GM12878 (cell line): Measurements from ENCODE around the gene SVEP1. TPM values are rescaled to one million over a fixed set of nuclear protein-coding genes. Genes with fewer than 3 reads are reported as not detected.

Source experiments
- ATAC-seq: fragments of 200-7000 bp; cut with Tn5 transposase; 3 replicates; pipeline ENCODE4 v1.9.1; 2020; ENCODE audit warnings: mild to moderate bottlenecking, moderate library complexity
- BruUV-seq: library from RNA; stranded (reverse); fragments of 400-500 nt; replicated peaks from 2 replicates; lab custom pipeline; 2021; lab: Mats Ljungman, UMichigan
- CTCF ChIA-PET: fragments of 300-600 bp; sonication (Branson Sonifier 250); formaldehyde crosslinking; extraction: SDS; loops from one replicate; lab custom pipeline; 2021; ENCODE audit warnings: inconsistent platforms; lab: Yijun Ruan, JAX
- POLR2A ChIA-PET: fragments of 350-600 bp; formaldehyde crosslinking; extraction: SDS; loops from one replicate; lab custom pipeline; 2021; ENCODE audit warnings: inconsistent platforms; lab: Charles Lee
- RAD21 ChIA-PET: fragments of 300-600 bp; sonication (Branson Sonifier 250); formaldehyde crosslinking; loops from one replicate; lab custom pipeline; 2023; ENCODE audit warnings: antibody characterized with exemption; ENCODE audit not compliant: unreplicated experiment; lab: Charles Lee
- SMC1A ChIA-PET: fragments of 300-600 bp; sonication (Branson Sonifier 250); formaldehyde crosslinking; loops from one replicate; lab custom pipeline; 2023; ENCODE audit not compliant: unreplicated experiment, uncharacterized antibody; lab: Charles Lee
- DNase-seq: peaks from one replicate; pipeline ENCODE4 v3.0.0-alpha.2; 2011; ENCODE audit warnings: low read depth, low spot score
- FAIRE-seq: peaks from 3 replicates; lab custom pipeline; 2011; peaks lifted over from hg19 to GRCh38; lab: Jason Lieb, UNC
- H2AFZ ChIP-seq: 2 replicates; pipeline ENCODE4 v1.6.0; 2011; ENCODE audit warnings: low read depth, low read length, control low read depth; ENCODE audit not compliant: control insufficient read depth
- H3K27ac ChIP-seq: 2 replicates; pipeline ENCODE4 v1.5.1; 2011; ENCODE audit warnings: control low read depth; ENCODE audit not compliant: control insufficient read depth, insufficient read depth
- H3K27me3 ChIP-seq, 2 experiments: replicated peaks in 1 of 2; 2 replicates each; pipeline versions ENCODE4 v1.6.0 to v1.6.1; 2011; ENCODE audit warnings: low read length in 1 of 2; ENCODE audit not compliant: control insufficient read depth in 2 of 2, insufficient read depth in 2 of 2
- H3K36me3 ChIP-seq, 2 experiments: 2 replicates each; pipeline ENCODE4 v1.5.1; 2011; ENCODE audit warnings: low read length in 1 of 2; ENCODE audit not compliant: control insufficient read depth in 2 of 2, insufficient read depth in 2 of 2
- H3K4me1 ChIP-seq: 2 replicates; pipeline ENCODE4 v1.6.1; 2011; ENCODE audit warnings: mild to moderate bottlenecking, low read length, moderate library complexity, mixed read lengths; ENCODE audit not compliant: control insufficient read depth, insufficient read depth
- H3K4me2 ChIP-seq: 2 replicates; pipeline ENCODE4 v1.6.0; 2011; ENCODE audit warnings: control low read depth; ENCODE audit not compliant: control insufficient read depth, insufficient read depth
- H3K4me3 ChIP-seq: fragments of 200-600 bp; sonication (generic); 2 replicates; pipeline ENCODE4 v1.5.1; 2016
- H3K79me2 ChIP-seq: 2 replicates; pipeline ENCODE4 v1.6.0; 2011; ENCODE audit warnings: low read length; ENCODE audit not compliant: control insufficient read depth, insufficient read depth
- H3K9ac ChIP-seq: 2 replicates; pipeline ENCODE4 v1.8.0; 2011; ENCODE audit warnings: low read length, control low read depth, mixed read lengths; ENCODE audit not compliant: control insufficient read depth, insufficient read depth
- H3K9me3 ChIP-seq: replicated peaks from 3 replicates; pipeline ENCODE4 v1.5.1; 2011; ENCODE audit warnings: mild to moderate bottlenecking, low read length; ENCODE audit not compliant: control insufficient read depth, insufficient read depth
- H4K20me1 ChIP-seq: 2 replicates; pipeline ENCODE4 v1.6.0; 2011; ENCODE audit not compliant: control insufficient read depth, insufficient read depth
- CREM ChIP-seq: IDR thresholded peaks from 2 replicates; pipeline ENCODE4 v1.6.1; 2014; ENCODE audit warnings: antibody characterized with exemption, low read depth
- ETV6 ChIP-seq, 2 experiments: fragments of 450-650 bp in 1 of 2; IDR thresholded peaks in 1 of 2; conservative IDR thresholded peaks in 1 of 2; 2 replicates each; pipeline ENCODE4 v1.6.1; 2014; ENCODE audit warnings: antibody characterized with exemption in 1 of 2, borderline replicate concordance in 1 of 2, low read depth in 1 of 2, mild to moderate bottlenecking in 1 of 2, moderate library complexity in 1 of 2
- IKZF2 ChIP-seq, 2 experiments: fragments of 450-650 bp; IDR thresholded peaks; 2 replicates each; pipeline ENCODE4 v1.6.1; 2017; ENCODE audit warnings: mild to moderate bottlenecking in 2 of 2, moderate library complexity in 2 of 2
- KLF5 ChIP-seq: fragments of 450-650 bp; IDR thresholded peaks from 2 replicates; pipeline ENCODE4 v1.6.1; 2014; ENCODE audit warnings: mild to moderate bottlenecking; ENCODE audit not compliant: partially characterized antibody
- MEF2A ChIP-seq: IDR thresholded peaks from 2 replicates; pipeline ENCODE4 v1.6.1; 2011; ENCODE audit warnings: low read depth, mild to moderate bottlenecking, low read length, moderate library complexity; ENCODE audit not compliant: insufficient read depth
- MTA2 ChIP-seq: fragments of 450-650 bp; IDR thresholded peaks from 2 replicates; pipeline ENCODE4 v1.6.1; 2016; ENCODE audit warnings: low read depth, mild to moderate bottlenecking, moderate library complexity
- POLR2AphosphoS2 ChIP-seq: IDR thresholded peaks from 2 replicates; pipeline ENCODE4 v1.6.1; 2011; ENCODE audit warnings: low read depth, mild to moderate bottlenecking, low read length, improper control_type of control experiment, moderate library complexity
- STAT1 ChIP-seq: fragments of 450-650 bp; conservative IDR thresholded peaks from 2 replicates; pipeline ENCODE4 v1.6.1; 2014; ENCODE audit warnings: antibody characterized with exemption, mild to moderate bottlenecking
- WGBS: methylation state at CpG from one replicate; pipeline ENCODE4 v1.1.6; 2016; ENCODE audit warnings: low lambda C conversion rate; ENCODE audit not compliant: insufficient replicate concordance, insufficient coverage; ENCODE audit errors: missing lambda C conversion rate; 5-methylcytosine and 5-hydroxymethylcytosine counted together
- in situ Hi-C: fragments of 300-500 bp; cut with MboI; formaldehyde crosslinking; loops from 9 replicates; pipeline ENCODE4 v1.14.3; 2018; ENCODE audit warnings: mixed read lengths
- intact Hi-C: fragments of 100-400 bp; cut with micrococcal nuclease; formaldehyde crosslinking; loops from one replicate; pipeline ENCODE4 v1.14.2; 2022; ENCODE audit not compliant: unreplicated experiment
- polyA plus RNA-seq, 11 experiments: library from polyadenylated mRNA; depleted of rRNA in 4 of 11; unstranded in 6 of 11; stranded (reverse) in 5 of 11; fragments of >200 nt; fragmentation: Nextera tagmentation in 4 of 11; fragmentation: Illumina TruSeq in 1 of 11; extraction: Ambion mirVana in 4 of 11; extraction: Trizol in 1 of 11; gene quantifications; 1 replicate in 1 of 11; 2 replicates in 10 of 11; pipeline versions ENCODE4 v1.2.1 to v1.2.3, GENCODE V29; 2011 to 2016; ENCODE audit warnings: inconsistent platforms in 2 of 11, missing spikeins in 2 of 11, low read depth in 1 of 11
- total RNA-seq, 4 experiments: library from RNA; depleted of rRNA in 3 of 4; stranded (reverse); fragments of >200 nt in 3 of 4; fragmentation: Illumina TruSeq in 1 of 4; extraction: Trizol in 1 of 4; gene quantifications; 2 replicates each; pipeline versions ENCODE4 v1.2.1 to v1.2.3, GENCODE V29; 2013 to 2021
- TF ChIP-seq, protein P1 (sequence below), 3 experiments: IDR thresholded peaks in 2 of 3; conservative IDR thresholded peaks in 1 of 3; 2 replicates each; pipeline ENCODE4 v1.5.1; 2011; ENCODE audit warnings: low read depth in 3 of 3, low read length in 3 of 3, mild to moderate bottlenecking in 3 of 3, control low read depth in 2 of 3, moderate library complexity in 2 of 3, inconsistent platforms in 1 of 3, mixed read lengths in 1 of 3; ENCODE audit not compliant: control insufficient read depth in 2 of 3, insufficient read depth in 1 of 3; ENCODE audit errors: extremely low read depth in 1 of 3
- TF ChIP-seq, protein P2 (sequence below): fragments of 450-650 bp; IDR thresholded peaks from 2 replicates; pipeline ENCODE4 v1.6.1; 2014; ENCODE audit warnings: mild to moderate bottlenecking
- TF ChIP-seq, protein P3 (sequence below): fragments of 450-650 bp; IDR thresholded peaks from 2 replicates; pipeline ENCODE4 v1.6.1; 2018; ENCODE audit warnings: mild to moderate bottlenecking, low read depth, moderate library complexity; ENCODE audit not compliant: partially characterized antibody
- TF ChIP-seq, protein P4 (sequence below): fragments of 450-650 bp; IDR thresholded peaks from 2 replicates; pipeline ENCODE4 v1.6.1; 2018; ENCODE audit warnings: borderline replicate concordance, mild to moderate bottlenecking; ENCODE audit not compliant: partially characterized antibody

Gene SVEP1
- total and polyA plus RNA-seq, 10 of the 15 experiments (the other 5 are each of a cell fraction or from before 2014, with no cell fraction given): under 0.01 to 0.05 (median 0.01) TPM; not detected in 5

DNA sequence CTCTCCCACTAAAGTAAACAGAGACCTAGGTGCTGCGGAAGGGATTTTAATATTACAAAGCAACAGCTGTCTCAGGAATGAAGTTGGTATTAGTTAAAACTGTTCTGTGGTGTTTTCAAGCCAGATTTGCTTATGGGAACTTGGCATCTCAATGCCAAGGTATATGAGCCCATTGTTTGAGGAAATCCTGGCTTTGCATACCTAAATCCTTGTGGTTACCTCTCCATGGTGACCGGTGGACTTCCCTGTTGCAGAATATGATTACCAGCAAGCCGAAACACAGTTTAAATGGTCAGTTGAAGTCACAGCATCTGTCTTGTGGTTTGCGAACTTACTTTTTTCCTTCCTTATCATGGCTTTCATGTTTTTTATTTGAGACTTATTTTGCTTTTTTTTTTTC is 179.6 kb downstream of the SVEP1 start:
- intact Hi-C loops: no loop called here
- H4K20me1 ChIP-seq: no peaks in the 10 kb centered on the region
- no peaks in the 10 kb centered on the region for H3K36me3 ChIP-seq
- ChIA-PET RAD21 (no interaction called here), CTCF (no interaction called here), POLR2A (no interaction called here), SMC1A (no interaction called here)
- FAIRE-seq (no peak), ATAC-seq (no peak), DNase-seq (no peak)
- no TSS peak for BruUV-seq
- no peaks in the 10 kb centered on the region for H3K79me2 ChIP-seq
- no peaks in the 10 kb centered on the region for H3K4me1 ChIP-seq
- no peak overlapping the region for H3K4me2 ChIP-seq
- no peaks in the 10 kb centered on the region for H3K9me3 ChIP-seq
- no peak overlapping the region for H3K4me3 ChIP-seq
- no peak overlapping the region for H2AFZ ChIP-seq
- H3K9ac ChIP-seq: no peak overlapping the region
- WGBS: 50% methylated on average over 4 of the region's 4 CpGs
- H3K27ac ChIP-seq: no peak overlapping the region
- in situ Hi-C loops: no loop called here
- H3K27me3 ChIP-seq: no peaks in the 10 kb centered on the region
- no peak for TF ChIP-seq CREM
- TF ChIP-seq MEF2A: no peak
- TF ChIP-seq, protein P1, sequence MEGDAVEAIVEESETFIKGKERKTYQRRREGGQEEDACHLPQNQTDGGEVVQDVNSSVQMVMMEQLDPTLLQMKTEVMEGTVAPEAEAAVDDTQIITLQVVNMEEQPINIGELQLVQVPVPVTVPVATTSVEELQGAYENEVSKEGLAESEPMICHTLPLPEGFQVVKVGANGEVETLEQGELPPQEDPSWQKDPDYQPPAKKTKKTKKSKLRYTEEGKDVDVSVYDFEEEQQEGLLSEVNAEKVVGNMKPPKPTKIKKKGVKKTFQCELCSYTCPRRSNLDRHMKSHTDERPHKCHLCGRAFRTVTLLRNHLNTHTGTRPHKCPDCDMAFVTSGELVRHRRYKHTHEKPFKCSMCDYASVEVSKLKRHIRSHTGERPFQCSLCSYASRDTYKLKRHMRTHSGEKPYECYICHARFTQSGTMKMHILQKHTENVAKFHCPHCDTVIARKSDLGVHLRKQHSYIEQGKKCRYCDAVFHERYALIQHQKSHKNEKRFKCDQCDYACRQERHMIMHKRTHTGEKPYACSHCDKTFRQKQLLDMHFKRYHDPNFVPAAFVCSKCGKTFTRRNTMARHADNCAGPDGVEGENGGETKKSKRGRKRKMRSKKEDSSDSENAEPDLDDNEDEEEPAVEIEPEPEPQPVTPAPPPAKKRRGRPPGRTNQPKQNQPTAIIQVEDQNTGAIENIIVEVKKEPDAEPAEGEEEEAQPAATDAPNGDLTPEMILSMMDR (IDR thresholded peaks at IDR 0.05 in 2 of 3, conservative IDR thresholded peaks at IDR 0.05 in 1 of 3; ENCODE audit: control insufficient read depth in 2 of 3, extremely low read depth in 1 of 3, insufficient read depth in 1 of 3, low read depth in 3 of 3, low read length in 3 of 3): no peak
- no peak for TF ChIP-seq ETV6 (conservative IDR thresholded peaks at IDR 0.05 in 1 of 2, IDR thresholded peaks at IDR 0.05 in 1 of 2; ENCODE audit: borderline replicate concordance in 1 of 2, low read depth in 1 of 2)
- no peak for TF ChIP-seq STAT1
- no peak for TF ChIP-seq IKZF2 (IDR thresholded peaks at IDR 0.05)
- TF ChIP-seq KLF5: no peak
- TF ChIP-seq, protein P2, sequence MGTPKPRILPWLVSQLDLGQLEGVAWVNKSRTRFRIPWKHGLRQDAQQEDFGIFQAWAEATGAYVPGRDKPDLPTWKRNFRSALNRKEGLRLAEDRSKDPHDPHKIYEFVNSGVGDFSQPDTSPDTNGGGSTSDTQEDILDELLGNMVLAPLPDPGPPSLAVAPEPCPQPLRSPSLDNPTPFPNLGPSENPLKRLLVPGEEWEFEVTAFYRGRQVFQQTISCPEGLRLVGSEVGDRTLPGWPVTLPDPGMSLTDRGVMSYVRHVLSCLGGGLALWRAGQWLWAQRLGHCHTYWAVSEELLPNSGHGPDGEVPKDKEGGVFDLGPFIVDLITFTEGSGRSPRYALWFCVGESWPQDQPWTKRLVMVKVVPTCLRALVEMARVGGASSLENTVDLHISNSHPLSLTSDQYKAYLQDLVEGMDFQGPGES: no peak
- TF ChIP-seq POLR2AphosphoS2: no peak
- TF ChIP-seq, protein P3, sequence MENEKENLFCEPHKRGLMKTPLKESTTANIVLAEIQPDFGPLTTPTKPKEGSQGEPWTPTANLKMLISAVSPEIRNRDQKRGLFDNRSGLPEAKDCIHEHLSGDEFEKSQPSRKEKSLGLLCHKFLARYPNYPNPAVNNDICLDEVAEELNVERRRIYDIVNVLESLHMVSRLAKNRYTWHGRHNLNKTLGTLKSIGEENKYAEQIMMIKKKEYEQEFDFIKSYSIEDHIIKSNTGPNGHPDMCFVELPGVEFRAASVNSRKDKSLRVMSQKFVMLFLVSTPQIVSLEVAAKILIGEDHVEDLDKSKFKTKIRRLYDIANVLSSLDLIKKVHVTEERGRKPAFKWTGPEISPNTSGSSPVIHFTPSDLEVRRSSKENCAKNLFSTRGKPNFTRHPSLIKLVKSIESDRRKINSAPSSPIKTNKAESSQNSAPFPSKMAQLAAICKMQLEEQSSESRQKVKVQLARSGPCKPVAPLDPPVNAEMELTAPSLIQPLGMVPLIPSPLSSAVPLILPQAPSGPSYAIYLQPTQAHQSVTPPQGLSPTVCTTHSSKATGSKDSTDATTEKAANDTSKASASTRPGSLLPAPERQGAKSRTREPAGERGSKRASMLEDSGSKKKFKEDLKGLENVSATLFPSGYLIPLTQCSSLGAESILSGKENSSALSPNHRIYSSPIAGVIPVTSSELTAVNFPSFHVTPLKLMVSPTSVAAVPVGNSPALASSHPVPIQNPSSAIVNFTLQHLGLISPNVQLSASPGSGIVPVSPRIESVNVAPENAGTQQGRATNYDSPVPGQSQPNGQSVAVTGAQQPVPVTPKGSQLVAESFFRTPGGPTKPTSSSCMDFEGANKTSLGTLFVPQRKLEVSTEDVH: no peak
- TF ChIP-seq, protein P4, sequence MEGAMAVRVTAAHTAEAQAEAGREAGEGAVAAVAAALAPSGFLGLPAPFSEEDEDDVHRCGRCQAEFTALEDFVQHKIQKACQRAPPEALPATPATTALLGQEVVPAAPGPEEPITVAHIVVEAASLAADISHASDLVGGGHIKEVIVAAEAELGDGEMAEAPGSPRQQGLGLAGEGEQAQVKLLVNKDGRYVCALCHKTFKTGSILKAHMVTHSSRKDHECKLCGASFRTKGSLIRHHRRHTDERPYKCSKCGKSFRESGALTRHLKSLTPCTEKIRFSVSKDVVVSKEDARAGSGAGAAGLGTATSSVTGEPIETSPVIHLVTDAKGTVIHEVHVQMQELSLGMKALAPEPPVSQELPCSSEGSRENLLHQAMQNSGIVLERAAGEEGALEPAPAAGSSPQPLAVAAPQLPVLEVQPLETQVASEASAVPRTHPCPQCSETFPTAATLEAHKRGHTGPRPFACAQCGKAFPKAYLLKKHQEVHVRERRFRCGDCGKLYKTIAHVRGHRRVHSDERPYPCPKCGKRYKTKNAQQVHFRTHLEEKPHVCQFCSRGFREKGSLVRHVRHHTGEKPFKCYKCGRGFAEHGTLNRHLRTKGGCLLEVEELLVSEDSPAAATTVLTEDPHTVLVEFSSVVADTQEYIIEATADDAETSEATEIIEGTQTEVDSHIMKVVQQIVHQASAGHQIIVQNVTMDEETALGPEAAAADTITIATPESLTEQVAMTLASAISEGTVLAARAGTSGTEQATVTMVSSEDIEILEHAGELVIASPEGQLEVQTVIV: no peak
- TF ChIP-seq MTA2: no peak
